ENCODE measurements around the gene TRAPPC2L.
"Not testable (repeated sequence)": the region's sequence is repeated elsewhere in the genome, so short reads cannot be mapped to it uniquely, and the experiment has no call there.

TRAPPC2L gene

GRCh38 chr16:88878967-88879787 lies 22.2 kb downstream of the TRAPPC2L start:
- DNase-seq, result no peak

- no peak for DNase-seq
These were observed 22.8 kb downstream of the TRAPPC2L start for GRCh38 chr16:88879788-88880055.

- DNase-seq, result no peak
These were observed 23.5 kb downstream of the TRAPPC2L start for GRCh38 chr16:88880226-88881006.

- no peak for DNase-seq
These were observed 24.2 kb downstream of the TRAPPC2L start for GRCh38 chr16:88881007-88881615.

GRCh38 chr16:88881675-88882357 lies 24.9 kb downstream of the TRAPPC2L start:
- DNase-seq, result no peak

- no peak for DNase-seq
These were observed 25.6 kb downstream of the TRAPPC2L start for GRCh38 chr16:88882358-88883030.

GRCh38 chr16:88883117-88883895 lies 26.4 kb downstream of the TRAPPC2L start:
- DNase-seq, result no peak

GRCh38 chr16:88883946-88884345 lies 27.0 kb downstream of the TRAPPC2L start:
- DNase-seq, result no peak

- no peak for DNase-seq
These were observed 27.8 kb downstream of the TRAPPC2L start for GRCh38 chr16:88884569-88885271.

- no peak for DNase-seq
These were observed 28.9 kb downstream of the TRAPPC2L start for GRCh38 chr16:88885693-88886280.

GRCh38 chr16:88886420-88886844 lies 29.5 kb downstream of the TRAPPC2L start:
- no peak for DNase-seq

GRCh38 chr16:88886845-88887521 lies 30.1 kb downstream of the TRAPPC2L start:
- no peak for DNase-seq

- no peak for DNase-seq
These were observed 31.1 kb downstream of the TRAPPC2L start for GRCh38 chr16:88888057-88888456.

- no peak for DNase-seq
These were observed 31.8 kb downstream of the TRAPPC2L start for GRCh38 chr16:88888461-88889387.

GRCh38 chr16:88889702-88890352 lies 32.9 kb downstream of the TRAPPC2L start:
- not testable (repeated sequence) for DNase-seq

- DNase-seq, result no peak
These were observed 34.2 kb downstream of the TRAPPC2L start for GRCh38 chr16:88891083-88891482.

- no peak for DNase-seq
These were observed 35.1 kb downstream of the TRAPPC2L start for GRCh38 chr16:88892065-88892464.

Data from COR-L47 (cell line).